HG03095 (cell line): ENCODE data around the gene IL13RA2.

ENCODE experiments used
- ATAC-seq: cut with Tn5 transposase; IDR thresholded peaks from one replicate; pipeline ENCODE4 v1.9.1; 2021; ENCODE audit warnings: moderate library complexity; ENCODE audit not compliant: unreplicated experiment

The IL13RA2 gene

GRCh38 chrX:114999906-115000305 is 17.5 kb downstream of the IL13RA2 start:
- no peak for ATAC-seq

GRCh38 chrX:114997779-114998178 is 19.6 kb downstream of the IL13RA2 start:
- ATAC-seq: no peak

GRCh38 chrX:114985967-114986592 is 31.3 kb downstream of the IL13RA2 start:
- ATAC-seq: no peak

- ATAC-seq: no peak
Measured at GRCh38 chrX:114976292-114976691, 41.1 kb downstream of the IL13RA2 start.

GRCh38 chrX:114973013-114973412 is 44.4 kb downstream of the IL13RA2 start:
- ATAC-seq: no peak

GRCh38 chrX:114970806-114971205 is 46.6 kb downstream of the IL13RA2 start:
- no peak for ATAC-seq

GRCh38 chrX:114964374-114964773 is 53.0 kb downstream of the IL13RA2 start:
- ATAC-seq: no peak

- ATAC-seq: no peak
Measured at GRCh38 chrX:114962209-114962608, 55.2 kb downstream of the IL13RA2 start.

GRCh38 chrX:114959729-114960128 is 57.7 kb downstream of the IL13RA2 start:
- no peak for ATAC-seq
